Measurements from ENCODE around the gene NIPBL. TPM values are rescaled to one million over a fixed set of nuclear protein-coding genes. Genes with fewer than 3 reads are reported as not detected.

The NIPBL gene
- total RNA-seq, 1 experiment from 2014 or later, result 45.1 TPM

GRCh38 chr5:36965179-36965578 lies 88.6 kb downstream of the NIPBL start:
- no peak for ATAC-seq
- Histone ChIP-seq H3K4me3 (replicated peaks in 1 of 2; ENCODE audit: low read depth in 1 of 2, low read length in 2 of 2) (no peak overlapping the region), H3K9ac (ENCODE audit: low read length) (no peak overlapping the region), H3K36me3 (ENCODE audit: control insufficient read depth in 1 of 2, insufficient read depth in 2 of 2, low read length in 2 of 2) (peaks cover 4 to 7% of the 10 kb centered on the region in 2 experiments; a peak in 1 of 4 replicates), H4K20me1 (ENCODE audit: insufficient read depth) (0 out of 2 replicates have a peak, but pooled peaks cover 3% of the 10 kb centered on the region), H3K4me2 (ENCODE audit: low read length) (no peak overlapping the region), H3K9me3 (ENCODE audit: control insufficient read depth in 1 of 2, insufficient read depth in 1 of 2, low read depth in 1 of 2, low read length in 2 of 2) (no peaks in the 10 kb centered on the region), H3K27ac (ENCODE audit: low read depth, low read length) (no peak overlapping the region), H2AFZ (ENCODE audit: low read depth, low read length, poor library complexity, severe bottlenecking) (no peak overlapping the region), H3K4me1 (ENCODE audit: control insufficient read depth in 1 of 2, insufficient read depth in 2 of 2, low read length in 2 of 2) (no peaks in the 10 kb centered on the region), H3K79me2 (ENCODE audit: insufficient read depth, low read length) (no peaks in the 10 kb centered on the region), H3K27me3 (ENCODE audit: insufficient read depth, low read length) (no peaks in the 10 kb centered on the region), H3K9me2 (ENCODE audit: insufficient read depth) (no peaks in the 10 kb centered on the region)
- TF ChIP-seq POLR2A (IDR thresholded peaks at IDR 0.05; ENCODE audit: borderline replicate concordance, extremely low read depth, insufficient read depth, insufficient read length) (no peak), YY1 (IDR thresholded peaks at IDR 0.05; ENCODE audit: extremely low read depth, insufficient replicate concordance, low read depth, low read length) (no peak), SRF (IDR thresholded peaks at IDR 0.05; ENCODE audit: low read depth) (no peak), ZBTB33 (IDR thresholded peaks at IDR 0.05; ENCODE audit: extremely low read depth, insufficient replicate concordance, low read length) (no peak), ELF1 (IDR thresholded peaks at IDR 0.05; ENCODE audit: borderline replicate concordance, low read depth) (no peak), ATF3 (IDR thresholded peaks at IDR 0.05) (no peak)
- intact Hi-C loops (cut with micrococcal nuclease), result loop anchor here (5.0 kb wide), 1 partner anchor 72 kb away; no protein-coding TSS in a partner anchor
- ChIA-PET CTCF (no interaction called here), POLR2A (interaction anchor here (0.6 kb wide), 1 partner anchor 9 kb away, joined by 7 read pairs; no protein-coding TSS in a partner anchor), RAD21 (ENCODE audit: low non-redundant PET in 1 of 2, low total read pairs in 2 of 2, uncharacterized antibody in 2 of 2, unreplicated experiment in 2 of 2) (no interaction called here)
- BruUV-seq (replicated peaks), result no TSS peak
- no peak for DNase-seq (ENCODE audit: low read depth, low spot score)
